NB4 (cell line): ENCODE data around the gene MYOZ3.

Source experiments
- DNase-seq: peaks from one replicate; pipeline ENCODE4 v3.0.0; 2010; ENCODE audit warnings: low read depth
- H3K4me3 ChIP-seq: one replicate; pipeline ENCODE4 v1.5.1; 2011; ENCODE audit warnings: mild to moderate bottlenecking, low read depth, low read length, moderate library complexity
- MYC ChIP-seq: IDR thresholded peaks from 2 replicates; pipeline ENCODE4 v1.6.1; 2011; ENCODE audit warnings: low read depth, low read length
- POLR2A ChIP-seq: IDR thresholded peaks from 2 replicates; pipeline ENCODE4 v1.6.1; 2011; ENCODE audit warnings: mild to moderate bottlenecking; ENCODE audit not compliant: insufficient read length; ENCODE audit errors: extremely low read depth
- TF ChIP-seq, protein P1 (sequence below): IDR thresholded peaks from one replicate; pipeline ENCODE4 v1.5.1; 2012; ENCODE audit warnings: low read depth, low read length
- TF ChIP-seq, protein P2 (sequence below): IDR thresholded peaks from 2 replicates; pipeline ENCODE4 v1.6.1; 2011; ENCODE audit warnings: low read depth, low read length

Gene MYOZ3

DNA sequence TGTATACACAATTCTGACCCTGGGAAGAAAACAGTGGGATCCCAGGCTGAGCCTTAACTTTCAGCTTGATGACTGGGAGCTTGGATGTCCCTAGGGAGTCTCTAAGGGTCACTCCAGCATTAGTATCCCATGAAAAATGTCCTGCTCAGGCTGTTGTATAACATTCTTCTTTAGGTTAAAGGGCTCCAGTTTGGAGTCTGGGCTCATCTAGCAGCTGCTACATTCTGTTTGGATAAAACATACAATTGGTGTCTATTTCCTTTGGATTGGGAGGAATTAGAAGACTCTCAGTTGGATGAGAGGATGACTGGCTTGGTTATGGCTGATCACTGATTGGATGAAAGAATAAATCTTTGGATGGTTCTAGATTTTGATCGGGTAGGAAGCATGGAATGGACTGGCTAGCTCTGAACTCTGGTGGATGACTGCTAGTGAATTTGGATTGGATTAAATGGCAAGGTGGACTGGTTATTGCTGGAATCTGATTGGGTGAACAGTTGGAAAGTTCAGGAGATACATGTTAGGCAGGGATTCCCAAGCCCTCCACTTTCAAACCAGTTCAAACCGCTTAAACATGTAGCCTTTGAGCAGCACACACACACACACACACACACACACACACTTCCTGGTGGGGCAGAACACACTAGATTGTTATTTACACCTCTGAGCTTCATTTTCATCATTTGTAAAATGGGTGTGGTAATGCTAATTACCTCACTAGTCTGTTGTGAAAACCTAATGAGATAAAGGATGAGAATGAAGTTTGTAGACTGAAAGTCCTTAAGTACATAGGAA lies 7.1 kb upstream of the MYOZ3 start:
- H3K4me3 ChIP-seq: no peak overlapping the region
- DNase-seq: no peak
- TF ChIP-seq MYC (no peak), POLR2A (no peak)
- TF ChIP-seq, protein P1, sequence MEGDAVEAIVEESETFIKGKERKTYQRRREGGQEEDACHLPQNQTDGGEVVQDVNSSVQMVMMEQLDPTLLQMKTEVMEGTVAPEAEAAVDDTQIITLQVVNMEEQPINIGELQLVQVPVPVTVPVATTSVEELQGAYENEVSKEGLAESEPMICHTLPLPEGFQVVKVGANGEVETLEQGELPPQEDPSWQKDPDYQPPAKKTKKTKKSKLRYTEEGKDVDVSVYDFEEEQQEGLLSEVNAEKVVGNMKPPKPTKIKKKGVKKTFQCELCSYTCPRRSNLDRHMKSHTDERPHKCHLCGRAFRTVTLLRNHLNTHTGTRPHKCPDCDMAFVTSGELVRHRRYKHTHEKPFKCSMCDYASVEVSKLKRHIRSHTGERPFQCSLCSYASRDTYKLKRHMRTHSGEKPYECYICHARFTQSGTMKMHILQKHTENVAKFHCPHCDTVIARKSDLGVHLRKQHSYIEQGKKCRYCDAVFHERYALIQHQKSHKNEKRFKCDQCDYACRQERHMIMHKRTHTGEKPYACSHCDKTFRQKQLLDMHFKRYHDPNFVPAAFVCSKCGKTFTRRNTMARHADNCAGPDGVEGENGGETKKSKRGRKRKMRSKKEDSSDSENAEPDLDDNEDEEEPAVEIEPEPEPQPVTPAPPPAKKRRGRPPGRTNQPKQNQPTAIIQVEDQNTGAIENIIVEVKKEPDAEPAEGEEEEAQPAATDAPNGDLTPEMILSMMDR: no peak
- TF ChIP-seq, protein P2, sequence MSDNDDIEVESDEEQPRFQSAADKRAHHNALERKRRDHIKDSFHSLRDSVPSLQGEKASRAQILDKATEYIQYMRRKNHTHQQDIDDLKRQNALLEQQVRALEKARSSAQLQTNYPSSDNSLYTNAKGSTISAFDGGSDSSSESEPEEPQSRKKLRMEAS: no peak

DNA sequence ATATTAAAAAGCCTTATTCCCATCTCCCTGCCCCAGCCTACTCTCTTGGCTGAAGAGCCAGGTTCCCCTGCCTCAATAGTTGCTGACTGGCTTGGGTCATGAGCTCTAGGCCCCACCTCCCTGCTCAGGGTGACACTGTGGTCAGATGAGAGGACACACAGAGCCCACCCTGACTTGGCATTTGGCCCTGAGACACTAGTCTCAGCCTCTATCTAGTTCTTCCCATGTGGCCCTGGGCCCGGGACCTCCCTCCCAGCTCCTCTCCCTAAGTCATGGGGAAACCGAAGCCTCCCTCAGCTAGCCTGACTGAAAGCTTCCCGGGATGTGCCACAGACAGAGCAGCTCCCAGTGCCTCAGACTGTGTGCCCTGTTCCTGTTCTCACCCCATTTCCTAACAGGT lies 5.8 kb upstream of the MYOZ3 start:
- TF ChIP-seq POLR2A: no peak
- TF ChIP-seq, protein P1: no peak
- TF ChIP-seq, protein P2: no peak
- TF ChIP-seq MYC: no peak
- no peak overlapping the region for H3K4me3 ChIP-seq
- no peak for DNase-seq

DNA sequence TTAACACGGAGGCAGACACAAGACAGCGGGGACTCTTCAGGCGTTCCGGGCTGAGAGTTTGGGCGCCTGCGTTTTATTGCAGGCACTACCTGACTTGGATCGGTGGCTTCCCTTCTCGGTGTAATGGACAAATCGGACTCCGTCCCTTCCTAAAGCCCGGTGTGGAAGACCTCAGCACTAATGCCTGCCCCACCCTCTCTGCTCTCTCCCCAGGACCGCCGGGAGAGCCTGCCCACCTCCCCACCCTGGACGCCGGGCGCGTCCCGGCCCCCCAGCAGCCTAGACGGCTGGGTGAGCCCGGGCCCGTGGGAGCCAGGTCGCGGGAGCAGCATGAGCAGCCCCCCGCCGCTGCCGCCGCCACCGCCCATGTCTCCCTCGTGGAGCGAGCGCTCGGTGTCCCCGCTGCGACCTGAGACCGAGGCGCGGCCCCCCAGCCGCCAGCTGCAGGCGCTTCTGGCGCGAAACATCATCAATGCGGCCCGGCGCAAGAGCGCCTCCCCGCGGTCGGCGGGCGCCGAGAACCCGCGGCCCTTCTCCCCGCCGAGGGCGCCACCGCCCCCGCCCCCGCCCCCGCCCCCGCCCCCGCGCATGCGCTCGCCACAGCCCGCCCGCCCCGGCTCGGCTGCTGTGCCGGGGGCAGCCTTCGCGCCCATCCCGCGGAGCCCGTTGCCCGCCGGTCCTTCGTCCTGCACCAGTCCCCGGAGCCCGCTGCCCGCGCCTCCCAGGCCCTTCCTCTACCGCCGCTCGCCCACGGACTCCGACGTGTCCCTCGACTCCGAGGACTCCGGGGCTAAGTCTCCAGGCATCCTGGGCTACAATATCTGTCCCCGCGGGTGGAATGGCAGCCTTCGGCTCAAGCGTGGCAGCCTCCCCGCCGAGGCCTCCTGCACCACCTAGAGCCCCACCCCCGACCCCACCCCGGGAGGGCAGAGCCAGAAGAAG lies 4.6 kb upstream of the MYOZ3 start:
- TF ChIP-seq, protein P2: peak; percentile 44
- TF ChIP-seq, protein P1: peak; percentile 32
- TF ChIP-seq MYC: 0 out of 2 replicates have a peak, but pooled peaks have one; percentile 32
- peak; percentile 23 for TF ChIP-seq POLR2A
- peak overlapping the region; percentile 43 for H3K4me3 ChIP-seq
- peak; percentile 83 for DNase-seq

DNA sequence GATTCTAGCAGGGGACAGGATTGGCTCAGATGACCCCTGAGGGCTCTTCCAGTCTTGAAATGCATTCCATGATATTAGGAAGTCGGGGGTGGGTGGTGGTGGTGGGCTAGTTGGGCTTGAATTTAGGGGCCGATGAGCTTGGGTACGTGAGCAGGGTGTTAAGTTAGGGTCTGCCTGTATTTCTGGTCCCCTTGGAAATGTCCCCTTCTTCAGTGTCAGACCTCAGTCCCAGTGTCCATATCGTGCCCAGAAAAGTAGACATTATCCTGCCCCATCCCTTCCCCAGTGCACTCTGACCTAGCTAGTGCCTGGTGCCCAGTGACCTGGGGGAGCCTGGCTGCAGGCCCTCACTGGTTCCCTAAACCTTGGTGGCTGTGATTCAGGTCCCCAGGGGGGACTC lies 2.9 kb upstream of the MYOZ3 start:
- no peak for DNase-seq
- H3K4me3 ChIP-seq: no peak overlapping the region
- no peak for TF ChIP-seq MYC
- TF ChIP-seq, protein P1: no peak
- TF ChIP-seq POLR2A: no peak
- TF ChIP-seq, protein P2: no peak

DNA sequence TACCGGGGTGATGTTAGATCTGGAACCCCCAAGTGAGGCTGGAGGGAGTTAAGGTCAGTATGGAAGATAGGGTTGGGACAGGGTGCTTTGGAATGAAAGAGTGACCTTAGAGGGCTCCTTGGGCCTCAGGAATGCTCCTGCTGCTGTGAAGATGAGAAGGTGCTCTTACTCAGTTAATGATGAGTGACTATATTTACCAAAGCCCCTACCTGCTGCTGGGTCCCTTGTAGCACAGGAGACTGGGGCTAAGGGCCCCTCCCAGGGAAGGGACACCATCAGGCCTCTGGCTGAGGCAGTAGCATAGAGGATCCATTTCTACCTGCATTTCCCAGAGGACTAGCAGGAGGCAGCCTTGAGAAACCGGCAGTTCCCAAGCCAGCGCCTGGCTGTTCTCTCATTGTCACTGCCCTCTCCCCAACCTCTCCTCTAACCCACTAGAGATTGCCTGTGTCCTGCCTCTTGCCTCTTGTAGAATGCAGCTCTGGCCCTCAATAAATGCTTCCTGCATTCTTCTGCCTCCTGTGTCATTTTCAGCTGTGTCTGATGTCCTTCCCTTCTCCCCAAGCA lies 2.3 kb upstream of the MYOZ3 start:
- no peak for DNase-seq
- no peak overlapping the region for H3K4me3 ChIP-seq
- TF ChIP-seq MYC: no peak
- TF ChIP-seq POLR2A: no peak
- TF ChIP-seq, protein P2: no peak
- TF ChIP-seq, protein P1: no peak
